ENCODE results near the gene MRPS31.

- TF ChIP-seq CTCF (IDR thresholded peaks at IDR 0.05 in 2 of 3, conservative IDR thresholded peaks at IDR 0.05 in 1 of 3; ENCODE audit: borderline replicate concordance in 1 of 3, insufficient read depth in 1 of 3, low read depth in 2 of 3, low read length in 2 of 3) (0 out of 6 replicates have a peak, but pooled peaks of 1 of the 3 experiments have one; percentile 6), SP1 (IDR thresholded peaks at IDR 0.05; ENCODE audit: low read depth) (peak; percentile 84), SIN3A (IDR thresholded peaks at IDR 0.05; ENCODE audit: low read depth) (peak; percentile 79), POLR2A (IDR thresholded peaks at IDR 0.05; ENCODE audit: borderline replicate concordance, extremely low read depth, insufficient read depth, insufficient read length) (peak; percentile 66)
Measured at GRCh38 chr13:40770934-40771618, at the start of gene MRPS31.
